Erythroblast (primary cell): ENCODE data around the gene NUP153.

Experiments
- GATA1 ChIP-seq: IDR thresholded peaks from 2 replicates; pipeline ENCODE4 v1.6.1; 2011; ENCODE audit warnings: low read depth, mild to moderate bottlenecking, control low read depth, low read length, moderate library complexity
- POLR2A ChIP-seq: IDR thresholded peaks from 2 replicates; pipeline ENCODE4 v1.6.1; 2011; ENCODE audit warnings: mild to moderate bottlenecking, low read length

DNA sequence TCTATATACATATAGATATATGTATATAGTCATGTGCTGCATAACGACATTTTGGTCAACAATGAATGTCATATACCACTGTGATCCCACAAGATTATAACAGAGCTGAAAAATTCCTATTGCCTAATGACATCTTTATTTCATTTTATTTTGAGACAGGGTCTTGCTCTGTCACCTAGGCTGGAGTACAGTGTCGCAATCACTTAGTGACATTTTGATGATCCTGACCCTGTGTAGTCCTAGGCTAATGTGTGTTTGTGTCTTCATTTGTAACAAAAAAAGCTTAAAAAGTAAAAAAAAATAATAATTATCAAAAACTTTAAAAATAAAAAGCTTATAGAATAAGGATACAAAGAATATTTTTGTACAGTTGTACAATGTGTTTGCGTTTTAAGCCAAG, 110.6 kb downstream of the NUP153 start:
- no peak for TF ChIP-seq POLR2A
- no peak for TF ChIP-seq GATA1
